ENCODE data around the gene PLCB1.
"Not testable (repeated sequence)": the region's sequence is repeated elsewhere in the genome, so short reads cannot be mapped to it uniquely, and the experiment has no call there.

Gene PLCB1

DNA sequence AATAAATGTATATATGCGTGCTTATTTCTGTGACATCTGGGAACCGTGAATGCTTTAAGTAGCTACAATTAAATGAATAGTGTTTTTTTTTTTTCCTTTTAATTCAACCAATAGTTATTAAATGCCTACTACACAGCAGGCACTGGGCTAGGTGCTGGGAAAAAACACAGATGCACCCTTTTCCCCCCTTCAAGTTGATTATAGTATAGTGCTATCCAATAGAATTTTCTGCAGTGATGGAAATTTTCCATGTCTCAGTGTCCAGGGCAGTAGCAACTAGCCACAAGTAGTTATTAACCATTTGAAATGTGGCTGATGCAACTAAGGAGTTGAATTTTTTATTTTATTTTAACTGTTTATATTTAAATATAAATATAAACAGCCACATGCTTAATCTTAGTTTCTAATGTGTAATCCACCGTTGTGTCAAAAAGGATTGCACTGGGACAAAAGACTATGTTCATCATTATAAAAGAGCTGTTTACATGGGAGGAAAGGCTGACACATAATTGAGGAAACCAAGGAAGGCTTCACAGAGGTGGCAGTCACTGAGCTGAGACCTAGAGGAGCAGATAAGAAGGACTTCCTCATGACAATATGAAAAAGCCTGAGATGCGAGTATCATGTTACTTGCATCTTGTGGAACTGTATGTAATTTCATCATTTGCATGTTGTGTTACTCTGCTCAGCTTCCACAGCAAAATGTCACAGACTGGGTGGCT is 675.6 kb downstream of the PLCB1 start:
- DNase-seq = no peak

DNA sequence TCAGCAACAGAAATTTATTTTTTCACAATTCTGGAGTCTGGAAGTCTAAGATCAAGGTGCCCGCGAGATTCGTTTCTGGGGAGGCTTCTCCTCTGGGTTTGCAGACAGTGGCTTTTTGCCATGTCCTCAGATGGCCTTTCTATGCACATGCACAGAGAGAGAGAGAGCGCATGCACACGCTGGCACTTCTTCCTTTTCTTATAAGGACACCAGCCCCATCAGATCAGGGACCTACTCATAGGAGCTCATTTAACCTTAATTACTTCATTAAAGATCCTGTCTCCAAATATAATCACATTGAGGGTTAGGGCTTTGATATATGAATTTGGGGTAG is 676.1 kb downstream of the PLCB1 start:
- no peak for DNase-seq

DNA sequence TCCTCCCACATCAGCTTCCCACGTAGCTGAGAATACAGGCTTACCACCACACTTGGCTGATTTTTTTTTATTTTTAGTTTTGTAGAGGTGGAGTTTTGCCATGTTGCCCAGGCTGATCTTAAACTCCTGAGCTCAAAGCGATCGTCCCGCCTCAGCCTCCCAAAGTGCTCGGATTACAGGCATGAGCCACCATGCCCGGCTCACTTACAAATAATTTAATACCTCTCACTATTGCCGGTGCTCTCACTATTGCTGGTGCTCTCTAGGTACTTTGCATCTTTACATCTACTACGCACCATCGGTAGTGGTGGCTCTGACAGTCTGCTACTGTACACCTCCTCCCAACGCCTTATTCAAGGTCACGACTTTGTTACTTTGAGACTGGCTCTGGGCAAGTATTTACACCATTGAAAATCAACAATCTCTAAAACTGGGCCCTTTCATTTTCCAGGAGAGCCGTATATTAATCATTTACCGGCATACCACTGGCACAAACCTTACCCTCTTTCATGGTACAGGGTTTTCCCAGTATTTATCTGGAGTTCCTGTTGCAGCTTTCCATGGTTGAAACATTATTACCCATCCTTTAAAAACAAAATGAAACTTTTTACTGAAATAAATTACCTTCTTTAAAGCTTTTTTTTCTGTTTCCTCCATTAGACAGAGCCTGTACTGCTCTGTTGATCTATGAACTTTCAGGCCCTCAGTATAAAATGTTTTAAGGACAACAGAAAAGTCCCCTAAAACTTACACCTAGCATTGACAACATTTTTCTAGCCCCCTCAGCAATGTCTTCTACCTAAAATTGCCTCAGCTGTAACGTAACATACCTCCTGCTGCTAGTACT is 677.3 kb downstream of the PLCB1 start:
- DNase-seq = no peak

DNA sequence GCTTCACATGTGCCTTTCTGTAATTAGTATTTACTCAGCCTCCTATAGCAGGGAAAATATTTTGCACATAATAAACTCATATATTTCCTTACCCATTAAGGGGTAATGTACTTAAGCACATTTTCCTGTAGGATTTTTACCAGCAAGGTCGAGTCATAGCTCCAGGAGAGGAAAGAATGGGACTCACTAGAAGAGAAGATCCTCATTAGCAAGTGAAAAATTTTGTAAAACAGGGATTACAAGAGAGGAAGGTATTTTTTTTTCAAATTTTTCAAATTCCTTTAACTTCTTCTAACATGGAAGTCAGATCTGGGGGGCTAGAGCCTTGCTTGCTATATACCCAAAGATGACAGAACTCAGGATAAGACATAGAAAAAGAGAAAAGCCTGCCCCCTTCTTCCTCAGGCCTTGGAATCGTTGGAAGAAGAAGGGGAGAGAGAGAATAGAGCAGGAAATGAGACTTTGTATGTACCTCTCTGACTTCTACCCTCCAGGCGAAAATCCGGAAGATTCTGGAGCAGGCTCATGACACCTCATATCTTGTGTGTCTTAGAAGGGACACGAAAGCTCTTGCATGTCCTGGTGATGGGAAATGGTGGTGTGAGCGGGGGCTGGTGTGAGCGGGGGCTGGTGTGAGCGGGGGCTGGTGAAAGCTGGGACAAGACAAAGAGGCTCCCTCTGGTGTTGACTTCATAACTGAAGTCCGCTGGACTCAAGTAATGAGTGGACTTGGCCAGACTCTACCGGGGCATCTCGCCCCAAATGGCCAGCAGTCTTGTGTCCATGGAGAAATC is 679.9 kb downstream of the PLCB1 start:
- no peak for DNase-seq

DNA sequence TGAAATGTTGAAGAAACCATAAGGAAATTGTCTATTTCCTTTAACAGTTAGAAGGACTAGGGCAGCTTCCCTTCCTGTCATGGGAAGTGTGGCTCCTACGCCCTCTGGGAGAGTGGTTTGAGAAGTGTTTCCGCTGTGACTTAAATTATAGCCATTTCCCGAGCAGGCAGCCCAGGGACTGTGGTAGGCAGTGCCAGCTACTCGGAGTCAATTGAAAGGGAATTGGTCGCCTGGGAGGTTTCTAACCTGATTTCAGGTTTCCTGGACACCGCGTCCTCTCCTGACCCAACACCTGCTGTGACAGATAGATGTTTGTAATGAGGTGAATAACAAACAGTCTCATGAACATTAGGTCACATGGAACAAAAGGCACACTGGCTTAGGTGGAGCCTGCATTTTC is 680.8 kb downstream of the PLCB1 start:
- no peak for DNase-seq

DNA sequence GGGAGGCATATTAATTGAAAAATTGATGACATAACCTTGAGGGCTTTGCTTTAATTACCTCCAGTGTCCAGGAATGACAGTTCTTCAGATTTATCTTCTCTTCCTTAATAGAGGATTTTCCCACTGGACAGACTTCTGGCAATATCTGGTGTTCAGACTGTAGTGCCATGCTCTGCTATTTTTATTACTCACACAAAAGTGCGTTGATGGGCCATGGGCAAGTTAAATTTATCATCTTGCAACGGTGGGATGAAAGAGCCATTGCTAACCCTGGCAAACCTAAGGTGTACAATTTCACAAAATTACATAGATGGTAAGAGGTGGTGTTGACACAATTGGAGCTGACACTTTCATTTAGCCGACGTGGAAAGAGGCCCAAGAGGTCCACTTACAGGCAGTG is 683.1 kb downstream of the PLCB1 start:
- DNase-seq = no peak

DNA sequence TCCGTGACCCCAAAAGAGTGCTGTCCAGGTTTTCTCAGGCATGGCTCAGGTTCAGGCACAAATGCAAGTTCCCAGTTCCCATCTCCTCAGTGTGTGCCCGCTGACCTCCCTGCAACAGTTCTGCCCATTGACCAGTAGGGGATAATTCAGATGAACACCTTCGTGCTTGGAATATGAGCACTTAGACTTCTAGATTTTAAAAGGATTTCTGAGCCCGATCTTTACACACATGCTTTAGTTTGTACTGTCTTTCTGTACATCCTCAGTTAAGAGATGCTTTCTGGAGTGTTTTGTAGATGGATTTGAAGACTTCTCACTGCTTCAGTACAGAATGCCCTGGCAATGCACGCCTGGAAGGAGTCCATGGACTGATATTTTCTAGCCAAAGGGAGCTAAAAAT is 697.2 kb downstream of the PLCB1 start:
- DNase-seq = no peak

DNA sequence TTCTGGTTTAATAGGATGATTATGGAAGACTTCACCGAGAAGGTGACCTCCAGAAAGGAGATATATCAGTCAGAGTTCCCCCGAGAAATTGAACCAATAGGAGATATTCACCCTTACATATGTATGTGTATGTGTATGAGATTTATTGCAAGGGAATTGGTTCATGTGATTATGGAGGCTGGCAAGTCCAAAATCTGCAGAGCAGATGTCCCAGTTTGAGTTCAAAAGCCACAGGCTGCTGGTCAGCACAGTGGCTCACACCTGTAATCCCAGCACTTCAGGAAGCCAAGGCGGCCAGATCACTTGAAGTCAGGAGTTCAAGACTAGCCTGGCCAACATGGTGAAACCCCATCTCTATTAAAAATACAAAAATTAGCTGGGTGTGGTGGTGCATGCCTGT is 702.2 kb downstream of the PLCB1 start:
- DNase-seq = not testable (repeated sequence)

DNA sequence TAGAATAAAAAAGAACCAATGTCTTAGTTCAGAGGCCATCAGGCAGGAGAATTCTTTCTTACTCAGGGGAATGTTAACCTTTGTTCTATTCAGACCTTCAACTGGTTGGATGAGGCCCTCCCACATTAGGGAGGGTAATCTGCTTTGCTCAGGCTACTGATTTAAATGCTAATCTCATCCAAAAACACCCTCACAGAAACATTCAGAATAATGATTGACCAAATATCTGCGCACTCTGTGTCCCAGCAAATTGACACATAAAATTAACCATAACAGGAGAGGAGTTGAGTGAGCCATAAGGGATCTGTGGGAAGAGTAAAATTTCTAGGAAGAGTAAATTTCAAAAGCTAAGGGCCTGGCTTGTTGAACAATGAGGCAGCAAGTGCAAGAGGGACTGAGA is 702.8 kb downstream of the PLCB1 start:
- DNase-seq = no peak

DNA sequence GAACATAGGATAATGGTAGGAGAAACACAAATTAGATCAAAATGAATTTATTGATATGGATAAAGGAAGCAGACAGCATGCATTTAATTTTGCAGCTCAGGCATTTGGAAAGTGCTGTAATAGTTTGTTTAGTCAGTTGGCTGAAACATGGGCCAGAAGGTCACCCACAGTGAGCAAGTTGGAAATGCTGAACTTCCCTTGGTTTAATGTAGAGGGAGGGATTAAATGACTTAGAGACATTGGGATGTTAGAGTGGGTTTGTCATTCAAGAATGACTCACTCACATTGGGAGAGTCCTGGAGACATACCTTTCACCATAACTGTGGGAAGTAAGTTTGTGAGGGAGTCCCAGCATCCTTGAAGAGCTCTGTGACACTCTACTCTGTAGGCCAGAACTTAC is 705.3 kb downstream of the PLCB1 start:
- no peak for DNase-seq

DNA sequence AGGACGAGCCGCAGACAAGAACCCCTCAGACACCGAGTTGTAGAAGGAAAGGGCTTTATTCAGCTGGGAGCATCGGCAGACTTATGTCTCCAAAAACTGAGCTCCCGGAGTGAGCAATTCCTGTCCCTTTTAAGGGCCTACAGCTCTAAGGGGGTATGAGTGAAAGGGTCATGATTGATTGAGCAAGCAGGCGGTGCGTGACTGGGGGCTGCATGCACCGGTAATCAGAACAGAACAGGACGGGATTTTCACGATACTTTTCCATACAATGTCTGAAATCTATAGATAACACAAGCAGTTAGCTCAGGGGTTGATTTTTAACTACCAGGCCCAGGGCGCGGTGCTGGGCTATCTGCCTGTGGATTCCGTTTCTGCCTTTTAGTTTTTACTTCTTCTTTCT is 710.5 kb downstream of the PLCB1 start:
- no peak for DNase-seq

DNA sequence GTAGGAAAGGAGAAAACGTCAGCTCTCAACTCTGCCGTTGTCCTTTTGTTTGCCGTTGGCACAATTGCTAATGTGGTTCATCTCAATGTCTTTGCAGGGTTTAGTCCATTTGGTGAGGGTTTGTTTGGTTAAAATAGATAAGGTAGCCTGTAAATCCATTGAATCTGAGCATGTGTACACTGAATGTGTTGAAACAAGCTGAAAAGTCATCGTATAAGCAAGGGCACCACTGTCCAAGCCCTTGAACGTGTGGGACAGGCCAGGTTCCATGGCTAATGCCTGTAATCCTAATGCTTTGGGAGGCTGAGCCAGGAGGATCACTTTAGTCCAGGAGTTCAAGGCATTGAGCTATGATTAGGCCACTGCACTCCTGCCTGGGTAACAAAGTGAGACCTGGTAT is 712.1 kb downstream of the PLCB1 start:
- no peak for DNase-seq

DNA sequence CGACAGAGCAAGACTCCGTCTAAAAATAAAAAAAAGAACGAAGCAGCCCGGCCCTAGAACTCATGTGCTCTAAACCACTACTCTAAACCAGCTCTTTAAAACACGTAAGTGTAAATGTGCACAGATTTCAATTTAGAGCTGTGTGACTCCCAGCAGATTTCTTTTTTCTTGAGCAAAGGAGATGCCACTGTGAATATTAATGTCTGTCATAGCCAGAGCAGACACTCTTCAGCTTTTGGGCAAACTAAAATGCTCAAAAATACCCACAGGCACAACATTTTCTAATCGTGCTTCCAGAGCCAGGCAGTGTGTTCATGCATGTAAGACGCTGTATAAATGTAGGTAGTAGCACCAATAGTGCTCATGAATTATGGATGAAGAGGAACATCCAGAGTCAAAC is 717.9 kb downstream of the PLCB1 start:
- DNase-seq = no peak

DNA sequence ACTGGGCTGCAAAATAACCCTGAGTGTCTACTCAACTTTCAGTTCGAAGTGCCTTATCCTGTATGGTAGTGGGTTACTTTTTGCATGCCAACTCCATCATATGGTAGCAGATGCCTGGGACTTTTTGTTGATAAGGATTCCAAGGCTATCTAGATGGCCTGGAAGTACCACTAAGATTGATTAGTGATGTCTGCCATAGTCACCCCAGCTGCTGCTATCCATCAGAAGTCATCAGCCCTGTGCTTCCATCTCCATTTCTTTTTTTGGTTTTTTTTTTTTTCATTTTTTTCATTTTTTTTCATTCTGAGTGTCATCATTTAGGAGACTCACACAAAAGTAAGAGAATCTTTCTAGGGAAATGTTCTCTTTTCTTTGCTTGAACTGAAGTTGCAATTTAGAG is 719.4 kb downstream of the PLCB1 start:
- DNase-seq = no peak

DNA sequence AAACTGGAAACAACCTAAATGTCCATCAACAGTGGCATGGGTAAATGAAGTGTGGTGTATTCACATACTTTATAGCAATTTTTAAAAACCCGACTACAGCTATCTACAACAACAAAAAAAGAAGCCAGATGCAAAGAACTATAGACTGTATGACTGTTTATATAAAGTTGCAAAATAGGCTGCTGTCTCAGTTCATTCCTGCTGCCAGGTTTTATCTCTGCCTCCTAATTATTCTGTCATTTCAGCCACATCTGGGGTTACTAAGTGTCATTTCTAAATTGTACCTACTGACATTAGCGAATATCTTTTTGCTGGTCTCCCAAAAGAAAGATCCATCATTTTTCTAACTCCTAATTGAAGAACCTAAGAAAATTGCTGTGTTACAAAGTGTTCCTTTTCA is 719.9 kb downstream of the PLCB1 start:
- DNase-seq = not testable (repeated sequence)

DNA sequence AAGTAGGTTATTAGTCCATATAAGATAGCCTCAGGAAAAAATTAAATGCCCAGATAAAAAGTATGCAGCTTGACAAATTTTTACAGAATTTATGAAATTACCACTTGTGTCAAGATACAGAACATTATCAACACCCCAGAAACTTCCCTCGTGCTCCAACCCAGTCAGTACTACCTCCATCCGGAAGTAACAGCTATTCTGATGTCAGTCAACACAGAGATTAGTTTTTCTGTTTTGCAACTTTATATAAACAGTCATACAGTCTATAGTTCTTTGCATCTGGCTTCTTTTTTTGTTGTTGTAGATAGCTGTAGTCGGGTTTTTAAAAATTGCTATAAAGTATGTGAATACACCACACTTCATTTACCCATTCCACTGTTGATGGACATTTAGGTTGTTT is 721.1 kb downstream of the PLCB1 start:
- not testable (repeated sequence) for DNase-seq

DNA sequence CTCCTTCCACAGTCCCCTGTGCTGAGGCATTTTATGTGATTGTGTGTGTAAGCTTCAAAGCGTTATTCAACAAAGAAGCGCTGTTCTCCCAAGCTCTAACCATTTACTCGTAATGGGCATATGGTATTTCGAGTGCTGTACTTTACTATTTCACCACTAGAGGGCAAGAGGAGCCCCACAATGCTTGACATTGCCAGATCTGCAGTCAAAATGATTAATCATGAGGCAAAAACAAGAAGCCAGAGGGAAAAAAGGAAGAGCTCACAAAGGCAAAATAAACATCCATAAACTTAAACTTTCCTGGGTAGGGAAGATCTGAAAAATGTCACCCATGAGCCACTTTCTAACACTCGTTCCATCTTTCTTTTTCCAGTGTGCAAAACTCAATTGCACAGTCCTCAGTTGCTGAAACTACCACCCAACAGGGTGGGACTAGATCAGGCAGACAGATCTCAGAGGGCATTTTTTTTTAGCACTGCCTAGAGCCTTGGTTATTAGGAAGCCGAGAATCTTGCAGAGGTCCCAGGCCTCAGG is 721.8 kb downstream of the PLCB1 start:
- DNase-seq = peak; percentile 31

DNA sequence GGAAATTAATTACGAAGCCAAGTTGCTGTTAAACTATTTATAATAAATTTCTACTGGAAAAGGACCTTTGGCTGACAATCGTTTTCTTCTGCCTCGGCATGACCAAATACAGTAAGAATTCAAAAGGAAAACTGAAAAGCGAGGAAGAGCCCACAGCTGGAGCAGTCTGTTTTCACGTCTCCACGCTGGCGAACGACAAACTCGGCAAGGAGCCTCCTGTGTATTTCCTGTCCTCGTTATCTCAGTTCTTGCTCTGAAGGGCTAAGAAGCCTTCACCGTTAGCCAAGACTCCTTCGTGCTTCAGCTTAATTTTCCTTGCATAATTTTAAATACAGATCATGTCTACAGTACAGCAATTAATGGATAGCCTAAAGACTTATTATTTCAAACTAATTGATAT is 722.5 kb downstream of the PLCB1 start:
- no peak for DNase-seq

DNA sequence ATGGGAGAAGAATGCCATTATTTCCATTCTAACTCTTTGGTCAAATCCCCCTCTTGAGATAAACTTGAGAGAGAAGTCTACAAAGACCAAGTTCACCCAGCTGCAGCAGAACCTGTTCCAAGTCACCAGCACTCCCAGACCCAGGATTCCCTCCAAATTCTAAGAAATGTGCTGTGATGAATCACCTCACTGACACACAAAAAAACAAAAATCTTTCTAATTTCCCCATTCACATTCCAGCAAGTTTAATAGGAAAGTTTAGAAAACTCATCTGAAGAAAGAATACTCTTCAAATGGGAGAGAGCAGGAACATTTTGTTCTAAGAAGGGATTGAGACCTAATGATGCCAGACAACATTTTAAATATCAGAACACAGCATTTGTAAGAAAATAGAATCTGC is 723.2 kb downstream of the PLCB1 start:
- DNase-seq = no peak

DNA sequence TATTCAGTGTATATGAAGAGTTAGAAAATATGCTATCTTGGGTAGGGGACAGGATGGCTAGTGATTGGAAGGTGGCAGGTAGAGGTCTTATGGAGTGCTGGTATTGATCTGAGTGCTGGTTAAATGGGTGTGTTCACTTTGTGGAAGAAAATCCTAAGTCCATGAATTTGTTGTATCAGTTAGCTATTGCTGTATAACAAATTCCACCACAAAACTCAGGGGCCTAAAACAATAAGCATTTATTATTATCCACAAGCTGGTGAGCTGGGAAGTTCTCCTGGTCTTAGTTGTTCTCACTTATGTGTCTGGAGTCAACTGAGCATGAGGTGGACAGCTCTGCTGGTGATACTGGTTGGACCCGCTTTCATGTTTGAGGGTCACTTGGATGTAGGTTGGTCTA is 724.6 kb downstream of the PLCB1 start:
- no peak for DNase-seq

DNA sequence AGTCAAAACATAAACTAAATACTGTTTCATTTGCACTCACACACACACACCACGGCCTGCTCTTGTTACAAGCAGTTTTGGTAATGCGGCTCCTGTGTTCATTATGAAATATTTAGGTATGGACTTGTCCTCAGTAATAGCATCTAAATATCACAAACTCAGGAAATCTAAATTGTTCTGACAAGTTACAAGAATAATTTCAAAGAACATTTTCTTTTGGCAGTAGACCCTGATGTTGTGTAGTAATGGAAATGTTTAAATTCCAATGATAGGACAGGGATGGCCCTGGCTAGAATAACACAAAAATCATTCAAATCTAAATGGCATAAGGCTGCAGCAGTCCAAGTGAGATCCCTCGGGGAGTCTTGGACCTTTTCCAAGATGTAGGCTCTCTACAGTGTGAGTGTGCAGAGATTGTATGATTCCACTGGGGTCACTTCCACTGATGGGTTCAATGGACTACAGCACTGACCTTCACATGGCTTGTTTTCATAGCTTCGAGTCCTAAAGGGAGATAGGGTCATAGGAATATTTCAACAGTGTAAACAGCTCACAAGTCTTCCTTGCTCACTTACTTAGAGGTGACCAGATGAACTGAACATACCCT is 726.2 kb downstream of the PLCB1 start:
- no peak for DNase-seq

DNA sequence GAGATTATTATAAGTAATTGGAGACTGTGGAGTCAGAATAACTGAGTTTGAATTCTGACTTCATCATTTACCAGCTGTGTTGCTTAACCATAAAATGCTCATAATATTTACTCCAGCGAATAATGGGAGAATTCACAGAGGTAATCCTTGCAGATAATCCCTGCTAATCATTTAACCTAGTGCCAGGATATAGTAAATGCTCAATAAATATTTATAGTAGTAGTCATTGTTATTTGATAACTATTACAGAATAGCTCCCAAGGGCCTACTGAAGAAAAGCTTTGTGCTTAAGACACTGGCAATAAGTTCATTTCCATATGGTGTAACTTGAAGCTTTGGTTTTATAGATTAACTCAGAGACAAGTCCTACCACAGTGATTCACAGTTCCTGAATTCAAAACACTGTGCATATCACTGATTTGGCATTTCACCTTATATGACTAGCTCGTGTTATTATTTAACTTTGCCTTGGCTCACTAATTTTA is 728.0 kb downstream of the PLCB1 start:
- no peak for DNase-seq

DNA sequence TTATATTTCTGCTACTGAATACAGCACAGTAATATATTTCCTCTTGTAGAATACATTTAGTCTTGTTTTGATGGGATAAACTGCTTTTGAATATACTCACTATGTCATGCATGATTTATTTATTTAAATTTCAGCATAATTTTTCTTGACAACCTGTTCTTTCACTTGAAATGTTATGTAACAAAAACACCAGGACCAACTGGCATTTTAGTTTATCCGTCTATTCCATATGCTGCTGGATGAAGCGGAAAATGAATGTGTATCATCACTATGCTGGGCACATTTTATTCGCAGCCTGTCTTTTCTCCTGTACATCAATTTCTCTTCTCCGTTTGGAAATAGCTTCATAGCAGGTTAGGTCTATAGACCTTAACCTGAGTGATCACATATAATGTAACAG is 730.0 kb downstream of the PLCB1 start:
- no peak for DNase-seq
